ENCODE results near the gene HAO1.

The HAO1 gene

DNA sequence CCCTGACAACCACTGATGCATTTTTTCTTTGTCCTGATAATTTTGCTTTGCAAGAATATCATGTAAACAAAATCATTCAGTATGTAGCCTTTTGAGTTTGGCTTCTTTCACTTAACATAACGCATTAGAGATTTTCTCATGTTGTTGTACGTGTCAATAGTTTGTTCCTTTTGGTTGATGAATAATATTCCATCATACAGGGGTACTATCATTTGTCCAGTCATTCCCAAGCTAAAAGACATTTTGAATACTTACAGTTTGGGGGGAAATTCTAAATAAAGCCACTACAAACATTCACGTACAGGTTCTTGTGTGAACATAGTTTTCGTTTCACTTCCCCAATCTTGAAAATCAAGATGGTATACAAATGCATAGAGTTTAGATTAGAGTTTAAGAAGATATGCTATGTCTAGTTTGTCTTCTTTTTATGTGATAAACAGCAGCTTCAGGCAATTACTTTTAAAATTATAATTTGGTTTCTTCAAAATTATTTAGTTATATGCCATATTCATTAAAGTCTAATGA, 5.2 kb downstream of the HAO1 start:
- in situ Hi-C loops (cut with MboI; ENCODE audit: low sequenced_read_pairs, unreplicated experiment) = no loop called here
- peak; percentile 41 for DNase-seq (ENCODE audit: low spot score)
- TF ChIP-seq, protein P1, sequence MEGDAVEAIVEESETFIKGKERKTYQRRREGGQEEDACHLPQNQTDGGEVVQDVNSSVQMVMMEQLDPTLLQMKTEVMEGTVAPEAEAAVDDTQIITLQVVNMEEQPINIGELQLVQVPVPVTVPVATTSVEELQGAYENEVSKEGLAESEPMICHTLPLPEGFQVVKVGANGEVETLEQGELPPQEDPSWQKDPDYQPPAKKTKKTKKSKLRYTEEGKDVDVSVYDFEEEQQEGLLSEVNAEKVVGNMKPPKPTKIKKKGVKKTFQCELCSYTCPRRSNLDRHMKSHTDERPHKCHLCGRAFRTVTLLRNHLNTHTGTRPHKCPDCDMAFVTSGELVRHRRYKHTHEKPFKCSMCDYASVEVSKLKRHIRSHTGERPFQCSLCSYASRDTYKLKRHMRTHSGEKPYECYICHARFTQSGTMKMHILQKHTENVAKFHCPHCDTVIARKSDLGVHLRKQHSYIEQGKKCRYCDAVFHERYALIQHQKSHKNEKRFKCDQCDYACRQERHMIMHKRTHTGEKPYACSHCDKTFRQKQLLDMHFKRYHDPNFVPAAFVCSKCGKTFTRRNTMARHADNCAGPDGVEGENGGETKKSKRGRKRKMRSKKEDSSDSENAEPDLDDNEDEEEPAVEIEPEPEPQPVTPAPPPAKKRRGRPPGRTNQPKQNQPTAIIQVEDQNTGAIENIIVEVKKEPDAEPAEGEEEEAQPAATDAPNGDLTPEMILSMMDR (IDR thresholded peaks at IDR 0.05; ENCODE audit: borderline replicate concordance, control extremely low read depth, extremely low read depth, insufficient read depth, missing control alignments) = no peak

DNA sequence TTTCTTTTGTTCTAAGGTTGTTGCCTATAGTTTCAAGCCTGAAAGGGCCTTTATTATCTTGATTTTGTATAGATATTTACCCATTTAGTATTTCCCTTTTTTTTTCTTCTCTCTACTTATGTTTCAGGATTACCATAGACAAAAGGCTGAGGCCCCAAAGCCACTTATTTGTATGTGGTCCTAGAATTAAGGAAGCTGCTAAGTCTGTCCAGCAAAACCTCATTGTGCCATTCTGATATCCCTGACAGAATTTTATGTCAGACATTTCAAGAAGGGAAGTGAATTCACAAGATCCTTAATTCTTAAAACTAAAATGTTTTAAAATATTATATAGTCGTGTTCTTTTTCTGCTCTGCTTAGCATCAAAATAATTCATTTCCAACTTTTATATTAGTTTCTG, 6.9 kb downstream of the HAO1 start:
- in situ Hi-C loops (cut with MboI; ENCODE audit: low sequenced_read_pairs, unreplicated experiment) = no loop called here
- no peak for DNase-seq (ENCODE audit: low spot score)
- TF ChIP-seq, protein P1 (IDR thresholded peaks at IDR 0.05; ENCODE audit: borderline replicate concordance, control extremely low read depth, extremely low read depth, insufficient read depth, missing control alignments) = no peak

DNA sequence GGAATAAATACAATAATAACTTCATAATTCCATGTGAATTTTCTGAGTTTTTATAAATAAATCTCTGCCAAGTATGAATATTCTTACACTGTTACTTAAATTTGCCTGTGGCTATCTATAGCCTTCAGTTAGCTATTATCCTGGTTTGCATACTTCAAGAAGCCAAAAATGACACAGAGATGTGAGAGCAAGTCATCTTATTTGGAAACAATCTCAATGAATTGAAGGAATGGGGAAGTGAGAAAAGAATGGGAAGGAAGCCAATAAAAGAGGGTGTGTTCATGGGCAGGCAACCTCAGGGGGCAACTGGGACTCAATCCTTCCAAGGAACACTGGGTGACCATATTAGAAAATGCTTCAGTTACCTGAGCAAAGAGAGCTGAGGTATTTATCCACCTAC, 9.9 kb downstream of the HAO1 start:
- TF ChIP-seq, protein P1 (IDR thresholded peaks at IDR 0.05; ENCODE audit: borderline replicate concordance, control extremely low read depth, extremely low read depth, insufficient read depth, missing control alignments) = no peak
- no peak for DNase-seq (ENCODE audit: low spot score)
- in situ Hi-C loops (cut with MboI; ENCODE audit: low sequenced_read_pairs, unreplicated experiment) = no loop called here

DNA sequence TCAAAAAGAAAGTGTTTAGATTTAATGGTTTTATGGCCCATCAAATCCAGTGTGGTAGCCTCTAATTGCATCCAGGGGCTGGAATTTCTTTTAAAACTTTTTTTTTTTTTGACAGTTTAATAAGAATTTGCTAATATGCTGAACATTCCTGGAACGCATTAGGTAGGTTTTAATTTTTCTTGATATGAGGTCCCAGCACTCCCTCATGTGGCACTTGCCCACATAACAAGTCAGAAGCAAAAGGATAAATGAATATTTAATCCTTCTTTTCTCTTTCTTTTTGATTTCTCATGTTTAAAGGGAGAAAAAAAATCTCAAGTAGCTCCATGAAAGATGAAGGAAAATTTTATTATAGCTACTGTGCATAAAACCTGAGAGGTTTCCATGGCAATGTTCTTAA, 13.5 kb downstream of the HAO1 start:
- in situ Hi-C loops (cut with MboI; ENCODE audit: low sequenced_read_pairs, unreplicated experiment) = no loop called here
- TF ChIP-seq, protein P1 (IDR thresholded peaks at IDR 0.05; ENCODE audit: borderline replicate concordance, control extremely low read depth, extremely low read depth, insufficient read depth, missing control alignments) = no peak
- no peak for DNase-seq (ENCODE audit: low spot score)

DNA sequence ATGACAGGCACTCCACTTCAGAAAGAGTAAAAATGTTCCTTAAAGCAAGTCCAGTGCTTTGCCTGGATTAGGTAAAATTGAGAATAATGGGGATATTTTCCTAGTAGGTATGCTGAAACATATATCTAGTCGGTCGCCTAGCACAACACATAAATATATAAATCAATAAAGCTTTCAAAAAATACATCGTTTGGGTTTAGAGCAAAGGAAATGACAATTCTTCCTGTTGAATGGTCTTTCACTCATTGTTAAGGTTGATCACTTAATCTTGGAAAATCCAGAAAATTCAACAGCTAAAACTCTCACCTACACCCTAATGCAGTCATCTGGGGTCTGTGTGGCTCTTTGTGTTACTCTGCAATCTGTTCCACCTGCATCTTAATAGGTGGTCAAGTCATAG, 13.9 kb downstream of the HAO1 start:
- TF ChIP-seq, protein P1 (IDR thresholded peaks at IDR 0.05; ENCODE audit: borderline replicate concordance, control extremely low read depth, extremely low read depth, insufficient read depth, missing control alignments) = no peak
- DNase-seq (ENCODE audit: low spot score) = no peak
- in situ Hi-C loops (cut with MboI; ENCODE audit: low sequenced_read_pairs, unreplicated experiment) = no loop called here

DNA sequence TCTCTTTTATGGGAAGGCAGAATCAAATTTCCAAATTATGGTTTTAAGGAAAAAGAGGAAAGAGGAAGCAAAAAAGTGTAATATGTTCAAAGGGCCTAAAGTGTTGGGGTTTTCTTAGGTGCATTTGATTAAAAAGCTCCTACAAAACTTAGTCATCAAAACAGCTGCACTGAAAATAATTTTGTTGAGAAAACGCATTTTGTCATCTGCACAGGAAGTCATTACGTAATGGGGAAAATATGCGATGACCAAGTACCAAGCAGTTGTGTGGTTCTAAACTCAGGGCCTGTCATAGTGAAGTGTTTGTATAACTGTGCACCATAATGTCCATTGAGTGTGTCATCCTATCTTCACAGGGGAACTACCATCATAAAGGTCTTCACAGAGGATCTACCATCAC, 15.6 kb downstream of the HAO1 start:
- TF ChIP-seq, protein P1 (IDR thresholded peaks at IDR 0.05; ENCODE audit: borderline replicate concordance, control extremely low read depth, extremely low read depth, insufficient read depth, missing control alignments) = no peak
- DNase-seq (ENCODE audit: low spot score) = no peak
- in situ Hi-C loops (cut with MboI; ENCODE audit: low sequenced_read_pairs, unreplicated experiment) = no loop called here

DNA sequence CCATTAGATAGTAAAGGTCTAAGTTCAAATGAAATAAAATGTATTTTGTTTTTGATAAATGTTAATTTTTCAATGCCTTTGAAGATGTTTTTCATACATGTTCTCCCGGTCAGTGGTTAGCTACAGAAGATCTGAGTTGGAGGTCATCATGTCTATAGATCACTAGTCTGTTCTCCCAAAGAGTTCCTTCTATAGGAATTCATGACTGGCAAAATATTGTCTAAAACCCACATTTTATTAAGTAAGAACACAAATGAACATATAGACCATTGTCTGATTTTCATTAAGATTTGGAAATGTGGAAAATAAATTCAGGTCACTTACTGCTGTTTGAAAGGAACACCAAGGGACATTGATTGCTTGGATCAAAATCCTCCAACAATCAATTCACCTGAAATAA, 23.6 kb downstream of the HAO1 start:
- TF ChIP-seq, protein P1 (IDR thresholded peaks at IDR 0.05; ENCODE audit: borderline replicate concordance, control extremely low read depth, extremely low read depth, insufficient read depth, missing control alignments) = no peak
- no peak for DNase-seq (ENCODE audit: low spot score)
- in situ Hi-C loops (cut with MboI; ENCODE audit: low sequenced_read_pairs, unreplicated experiment) = no loop called here

Data from GM13976 (cell line).